Measurements from ENCODE around the gene DACT2. TPM values are rescaled to one million over a fixed set of nuclear protein-coding genes. Genes with fewer than 3 reads are reported as not detected.

The DACT2 gene
- total RNA-seq, 4 donors from 2014 or later = 0.27 TPM; not detected in 3

- no peaks in the 10 kb centered on the region for H3K4me1 ChIP-seq
- intact Hi-C loops (cut with DNase I) = no loop called here
- H3K27me3 ChIP-seq = no peaks in the 10 kb centered on the region
- WGBS, 2 donors = 70 to 85% methylated on average over 19 to 23 of the region's 28 CpGs
- no peak overlapping the region for H3K4me3 ChIP-seq (replicated peaks in 1 of 3)
- no peaks in the 10 kb centered on the region for H3K36me3 ChIP-seq
- H3K9me3 ChIP-seq = no peaks in the 10 kb centered on the region
- H3K27ac ChIP-seq = no peak overlapping the region
- TF ChIP-seq POLR2A (IDR thresholded peaks at IDR 0.05) (no peak), CTCF (IDR thresholded peaks at IDR 0.05) (no peak)
- peak; percentile 27 to 30 for DNase-seq
Measured at GRCh38 chr6:168299541-168300511, 19.8 kb downstream of the DACT2 start.

GRCh38 chr6:168297643-168298042 is 21.9 kb downstream of the DACT2 start:
- 93% methylated on average over 13 of the region's 13 CpGs for WGBS, 2 donors
- intact Hi-C loops (cut with DNase I) = no loop called here
- DNase-seq = no peak

GRCh38 chr6:168294901-168295300 is 24.7 kb downstream of the DACT2 start:
- Histone ChIP-seq H3K4me3 (replicated peaks in 1 of 3) (no peak overlapping the region), H3K27me3 (no peaks in the 10 kb centered on the region), H3K9me3 (no peaks in the 10 kb centered on the region), H3K36me3 (no peaks in the 10 kb centered on the region), H3K27ac (no peak overlapping the region), H3K4me1 (no peaks in the 10 kb centered on the region)
- DNase-seq = no peak
- WGBS, 2 donors = 65 to 68% methylated on average over 7 of the region's 7 CpGs
- intact Hi-C loops (cut with DNase I) = no loop called here
- TF ChIP-seq POLR2A (IDR thresholded peaks at IDR 0.05) (no peak), CTCF (IDR thresholded peaks at IDR 0.05) (no peak)

More at GRCh38 chr6:168297643-168298042, 21.9 kb downstream of the DACT2 start:
- no peak overlapping the region for H3K27ac ChIP-seq
- no peaks in the 10 kb centered on the region for H3K27me3 ChIP-seq
- no peaks in the 10 kb centered on the region for H3K36me3 ChIP-seq
- H3K9me3 ChIP-seq = no peaks in the 10 kb centered on the region
- no peak for TF ChIP-seq POLR2A (IDR thresholded peaks at IDR 0.05)
- no peak for TF ChIP-seq CTCF (IDR thresholded peaks at IDR 0.05)
- H3K4me3 ChIP-seq (replicated peaks in 1 of 3) = no peak overlapping the region
- H3K4me1 ChIP-seq = no peaks in the 10 kb centered on the region

GRCh38 chr6:168293636-168294530 is 25.7 kb downstream of the DACT2 start:
- intact Hi-C loops (cut with DNase I) = no loop called here
- Histone ChIP-seq H3K9me3 (no peaks in the 10 kb centered on the region), H3K4me3 (replicated peaks in 1 of 3) (no peak overlapping the region), H3K36me3 (no peaks in the 10 kb centered on the region), H3K4me1 (no peaks in the 10 kb centered on the region), H3K27ac (no peak overlapping the region), H3K27me3 (no peaks in the 10 kb centered on the region)
- 79 to 84% methylated on average over 23 to 26 of the region's 26 CpGs for WGBS, 2 donors
- no peak for DNase-seq
- TF ChIP-seq CTCF (IDR thresholded peaks at IDR 0.05) = no peak
- TF ChIP-seq POLR2A (IDR thresholded peaks at IDR 0.05) = no peak

Data from thyroid gland (tissue), 4 donors.